ENCODE data around the gene SND1.
A peak's percentile ranks its signal among the peaks of the same experiment; 100 is the strongest.
"Not testable (repeated sequence)": the region's sequence is repeated elsewhere in the genome, so short reads cannot be mapped to it uniquely, and the experiment has no call there.

SND1 gene

DNA sequence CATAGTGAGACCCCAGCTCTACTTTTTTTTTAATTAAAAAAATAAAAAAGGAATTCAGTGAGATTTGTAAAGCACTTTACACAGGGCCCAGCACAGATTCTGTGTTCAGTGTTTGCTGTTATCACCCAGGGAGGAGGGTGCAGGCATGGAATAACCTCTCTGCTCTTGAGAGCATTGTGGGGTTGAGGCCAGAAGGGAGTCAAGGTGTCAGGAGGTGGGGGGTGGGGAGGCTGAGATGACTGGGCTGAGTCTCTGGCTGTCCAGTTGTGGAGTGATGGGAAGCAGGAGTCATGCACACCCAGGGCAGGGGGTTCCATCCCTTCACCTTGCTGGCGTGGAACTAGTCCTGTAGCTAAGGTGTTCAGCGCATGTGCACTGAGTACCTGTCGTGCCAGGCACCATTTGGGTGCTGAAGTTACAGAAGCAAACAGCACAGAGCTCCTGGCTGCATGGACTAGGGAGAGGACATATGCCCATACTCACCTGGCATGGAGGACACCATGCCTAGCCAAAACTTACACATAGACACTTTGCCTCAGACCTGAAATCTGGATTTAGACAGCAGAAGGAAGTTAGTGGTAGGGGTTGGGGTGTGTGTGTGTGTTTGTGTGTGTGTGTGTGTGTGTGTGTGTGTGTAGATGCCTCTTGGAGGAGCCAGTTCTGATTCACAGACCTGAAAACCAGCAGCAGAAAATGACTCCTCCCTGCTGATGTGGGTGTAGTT is 448.4 kb downstream of the SND1 start:
- no peak overlapping the region for H3K27ac ChIP-seq
- H3K36me3 ChIP-seq (ENCODE audit: insufficient read depth, low read length) = no peaks in the 10 kb centered on the region
- TF ChIP-seq POLR2AphosphoS5 (IDR thresholded peaks at IDR 0.05; ENCODE audit: borderline replicate concordance, low read depth, low read length) (no peak), FOXP2 (optimal IDR thresholded peaks at IDR 0.05; ENCODE audit: control extremely low read depth, extremely low read length, insufficient read depth) (no peak), EZH2 (IDR thresholded peaks at IDR 0.05) (no peak)
- H3K9me3 ChIP-seq (ENCODE audit: low read depth, low read length) = no peaks in the 10 kb centered on the region
- H3K4me3 ChIP-seq = no peak overlapping the region
- no peak overlapping the region for H3K9ac ChIP-seq (ENCODE audit: insufficient read length)
- no peak for DNase-seq (ENCODE audit: low read depth, low spot score)

DNA sequence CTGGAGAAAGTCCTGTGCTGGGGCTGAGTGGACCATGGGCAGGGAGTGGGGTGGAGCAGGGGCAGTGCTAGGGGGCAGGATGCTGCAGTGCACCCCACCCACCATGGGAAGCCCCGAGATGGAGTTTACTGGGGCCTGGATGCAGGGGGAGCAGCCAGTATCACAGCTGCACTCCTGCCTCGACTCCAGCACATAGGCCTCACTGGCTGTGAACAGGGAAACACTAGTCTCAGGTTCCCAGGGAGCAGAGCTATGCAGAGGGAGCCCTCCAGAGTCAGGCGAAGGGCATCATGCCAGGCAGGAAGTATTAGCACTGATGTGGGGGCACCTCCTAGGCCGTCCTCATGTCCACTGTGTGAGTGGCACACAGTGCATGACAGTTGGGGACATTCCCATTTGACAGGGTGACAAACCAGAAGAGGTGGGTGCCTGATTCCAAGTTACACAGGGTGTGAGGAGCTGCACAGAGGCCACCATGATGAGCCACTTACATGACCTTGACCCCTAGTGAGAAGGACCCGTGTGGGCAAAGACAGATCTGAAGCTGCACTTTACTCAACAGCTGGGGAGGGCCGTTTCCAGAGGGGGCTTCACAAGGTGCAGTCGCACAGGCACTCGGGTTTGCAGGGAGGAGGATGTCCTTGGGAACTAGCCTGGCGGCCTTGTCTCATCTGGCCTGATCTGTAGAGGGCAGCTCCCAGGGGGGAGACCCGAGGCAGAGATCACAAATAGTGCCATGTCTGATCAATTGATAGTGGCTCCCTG is 449.1 kb downstream of the SND1 start:
- no peak overlapping the region for H3K4me3 ChIP-seq
- H3K36me3 ChIP-seq (ENCODE audit: insufficient read depth, low read length) = no peaks in the 10 kb centered on the region
- TF ChIP-seq FOXP2 (optimal IDR thresholded peaks at IDR 0.05; ENCODE audit: control extremely low read depth, extremely low read length, insufficient read depth) = no peak
- TF ChIP-seq EZH2 (IDR thresholded peaks at IDR 0.05) = no peak
- TF ChIP-seq POLR2AphosphoS5 (IDR thresholded peaks at IDR 0.05; ENCODE audit: borderline replicate concordance, low read depth, low read length) = no peak
- H3K27ac ChIP-seq = no peak overlapping the region
- no peaks in the 10 kb centered on the region for H3K9me3 ChIP-seq (ENCODE audit: low read depth, low read length)
- H3K9ac ChIP-seq (ENCODE audit: insufficient read length) = no peak overlapping the region
- DNase-seq (ENCODE audit: low read depth, low spot score) = no peak

- DNase-seq (ENCODE audit: low read depth, low spot score) = no peak
- no peaks in the 10 kb centered on the region for H3K36me3 ChIP-seq (ENCODE audit: insufficient read depth, low read length)
- no peak overlapping the region for H3K9ac ChIP-seq (ENCODE audit: insufficient read length)
- H3K4me3 ChIP-seq = no peak overlapping the region
- TF ChIP-seq EZH2 (IDR thresholded peaks at IDR 0.05) = no peak
- TF ChIP-seq POLR2AphosphoS5 (IDR thresholded peaks at IDR 0.05; ENCODE audit: borderline replicate concordance, low read depth, low read length) = no peak
- TF ChIP-seq FOXP2 (optimal IDR thresholded peaks at IDR 0.05; ENCODE audit: control extremely low read depth, extremely low read length, insufficient read depth) = no peak
- no peak overlapping the region for H3K27ac ChIP-seq
- no peaks in the 10 kb centered on the region for H3K9me3 ChIP-seq (ENCODE audit: low read depth, low read length)
Observed at GRCh38 chr7:128102490-128103291, 450.7 kb downstream of the SND1 start.

DNA sequence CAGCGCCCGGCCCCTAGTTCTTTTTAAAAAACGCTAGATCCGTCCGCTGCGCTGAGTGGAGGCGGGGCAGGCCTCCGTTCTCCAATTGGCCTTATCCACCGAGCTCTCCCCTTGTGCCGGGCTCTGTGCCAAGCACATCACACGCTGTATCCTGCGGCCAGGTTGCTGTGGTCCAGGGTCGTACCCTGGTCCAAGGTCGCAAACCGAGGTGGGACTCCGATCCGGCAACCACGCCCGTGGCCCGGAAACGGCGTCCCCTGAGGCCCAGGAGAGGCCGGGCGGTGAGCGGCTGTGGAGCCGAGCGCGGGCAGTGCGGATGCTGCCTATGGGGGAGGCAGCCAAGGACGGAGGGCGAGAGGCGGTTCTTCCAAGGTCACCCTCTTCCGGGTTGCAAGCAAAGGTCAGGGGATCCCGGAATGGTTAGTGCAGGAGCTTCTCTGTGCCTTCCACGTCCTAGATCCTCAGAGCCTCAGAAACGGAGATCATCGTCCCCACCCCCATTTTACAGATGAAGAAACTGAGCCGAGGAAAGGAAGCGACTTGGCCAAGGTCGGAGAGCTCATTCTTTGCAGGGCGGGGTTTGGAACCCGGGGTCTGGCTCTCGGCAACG is 451.6 kb downstream of the SND1 start:
- no peak overlapping the region for H3K9ac ChIP-seq (ENCODE audit: insufficient read length)
- no peak for TF ChIP-seq POLR2AphosphoS5 (IDR thresholded peaks at IDR 0.05; ENCODE audit: borderline replicate concordance, low read depth, low read length)

DNA sequence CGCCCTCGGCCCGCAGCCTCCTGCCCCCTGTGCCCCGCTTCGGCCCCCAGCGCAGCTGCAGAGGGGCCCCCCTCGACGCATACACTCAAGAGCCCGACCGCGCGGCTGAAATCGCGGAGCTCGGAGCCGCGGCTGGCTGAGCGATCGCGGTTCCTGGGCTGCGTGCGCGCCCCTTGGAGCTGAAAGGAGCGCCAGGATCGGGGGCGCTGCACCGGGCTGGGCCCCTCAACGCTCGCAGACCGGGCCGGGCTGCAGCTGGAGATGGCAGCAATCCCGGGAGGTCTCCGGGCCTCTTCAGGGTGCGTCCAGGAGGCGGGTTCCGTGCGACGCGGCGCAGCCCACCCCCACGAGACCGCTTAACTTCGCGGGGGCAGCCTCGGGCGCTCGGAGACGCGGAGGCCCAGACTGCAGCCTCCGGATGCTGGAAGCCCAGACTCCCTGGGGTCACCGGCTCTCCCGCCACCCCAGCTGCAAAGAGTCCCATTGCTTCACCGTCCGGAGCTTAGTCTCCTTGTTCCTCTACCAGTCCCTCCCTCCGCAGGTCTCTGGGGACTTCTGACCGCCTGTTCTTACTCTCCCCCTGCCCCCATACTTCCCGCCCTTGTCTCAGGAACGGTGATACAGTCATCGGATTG is 452.2 kb downstream of the SND1 start:
- DNase-seq (ENCODE audit: low read depth, low spot score) = no peak
- H3K9ac ChIP-seq (ENCODE audit: insufficient read length) = no peak overlapping the region
- peak overlapping the region; percentile 65 for H3K4me3 ChIP-seq
- no peak overlapping the region for H3K27ac ChIP-seq
- no peaks in the 10 kb centered on the region for H3K36me3 ChIP-seq (ENCODE audit: insufficient read depth, low read length)
- H3K9me3 ChIP-seq (ENCODE audit: low read depth, low read length) = no peaks in the 10 kb centered on the region
- TF ChIP-seq POLR2AphosphoS5 (IDR thresholded peaks at IDR 0.05; ENCODE audit: borderline replicate concordance, low read depth, low read length) (no peak), FOXP2 (optimal IDR thresholded peaks at IDR 0.05; ENCODE audit: control extremely low read depth, extremely low read length, insufficient read depth) (no peak), EZH2 (IDR thresholded peaks at IDR 0.05) (no peak)

More for the DNA sequence above, 451.6 kb downstream of the SND1 start:
- no peak for DNase-seq (ENCODE audit: low read depth, low spot score)
- Histone ChIP-seq H3K36me3 (ENCODE audit: insufficient read depth, low read length) (no peaks in the 10 kb centered on the region), H3K9me3 (ENCODE audit: low read depth, low read length) (no peaks in the 10 kb centered on the region), H3K27ac (no peak overlapping the region), H3K4me3 (peak overlapping the region; percentile 65)

GRCh38 chr7:128105228-128106022 is 453.4 kb downstream of the SND1 start:
- DNase-seq (ENCODE audit: low read depth, low spot score) = no peak
- TF ChIP-seq EZH2 (IDR thresholded peaks at IDR 0.05) (no peak), POLR2AphosphoS5 (IDR thresholded peaks at IDR 0.05; ENCODE audit: borderline replicate concordance, low read depth, low read length) (no peak), FOXP2 (optimal IDR thresholded peaks at IDR 0.05; ENCODE audit: control extremely low read depth, extremely low read length, insufficient read depth) (no peak)
- no peaks in the 10 kb centered on the region for H3K9me3 ChIP-seq (ENCODE audit: low read depth, low read length)
- H3K4me3 ChIP-seq = no peak overlapping the region
- no peak overlapping the region for H3K9ac ChIP-seq (ENCODE audit: insufficient read length)
- H3K36me3 ChIP-seq (ENCODE audit: insufficient read depth, low read length) = no peaks in the 10 kb centered on the region
- no peak overlapping the region for H3K27ac ChIP-seq

GRCh38 chr7:128106821-128107220 is 454.8 kb downstream of the SND1 start:
- Histone ChIP-seq H3K9me3 (ENCODE audit: low read depth, low read length) (no peaks in the 10 kb centered on the region), H3K9ac (ENCODE audit: insufficient read length) (no peak overlapping the region), H3K36me3 (ENCODE audit: insufficient read depth, low read length) (no peaks in the 10 kb centered on the region), H3K27ac (no peak overlapping the region), H3K4me3 (no peak overlapping the region)
- no peak for TF ChIP-seq FOXP2 (optimal IDR thresholded peaks at IDR 0.05; ENCODE audit: control extremely low read depth, extremely low read length, insufficient read depth)
- no peak for TF ChIP-seq POLR2AphosphoS5 (IDR thresholded peaks at IDR 0.05; ENCODE audit: borderline replicate concordance, low read depth, low read length)
- TF ChIP-seq EZH2 (IDR thresholded peaks at IDR 0.05) = no peak
- DNase-seq (ENCODE audit: low read depth, low spot score) = no peak

DNA sequence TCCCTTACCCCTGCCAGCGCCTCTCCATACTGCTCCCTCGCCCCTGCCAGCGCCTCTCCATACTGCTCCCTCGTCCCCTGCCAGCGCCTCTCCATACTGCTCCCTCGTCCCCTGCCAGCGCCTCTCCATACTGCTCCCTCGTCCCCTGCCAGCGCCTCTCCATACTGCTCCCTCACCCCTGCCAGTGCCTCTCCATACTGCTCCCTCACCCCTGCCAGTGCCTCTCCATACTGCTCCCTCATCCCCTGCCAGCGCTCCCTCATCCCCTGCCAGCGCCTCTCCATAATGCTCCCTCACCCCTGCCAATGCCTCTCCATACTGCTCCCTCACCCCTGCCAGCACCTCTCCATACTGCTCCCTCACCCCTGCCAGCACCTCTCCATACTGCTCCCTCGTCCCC is 455.5 kb downstream of the SND1 start:
- not testable (repeated sequence) for H3K9ac ChIP-seq (ENCODE audit: insufficient read length); H3K27ac ChIP-seq; H3K36me3 ChIP-seq (ENCODE audit: insufficient read depth, low read length); H3K4me3 ChIP-seq; DNase-seq (ENCODE audit: low read depth, low spot score); H3K9me3 ChIP-seq (ENCODE audit: low read depth, low read length)
